NCI-H146 (cell line): ENCODE data around the gene RNF40.
"Not testable (repeated sequence)": the region's sequence is repeated elsewhere in the genome, so short reads cannot be mapped to it uniquely, and the experiment has no call there.

Experiments used
- DNase-seq: peaks from one replicate; lab custom pipeline; 2025; lab: John Stamatoyannopoulos, UW

Gene RNF40

GRCh38 chr16:30782486-30783279, 20.6 kb downstream of the RNF40 start:
- no peak for DNase-seq

GRCh38 chr16:30783280-30784109, 21.4 kb downstream of the RNF40 start:
- DNase-seq, result no peak

- no peak for DNase-seq
These were observed 22.1 kb downstream of the RNF40 start for GRCh38 chr16:30784215-30784614.

GRCh38 chr16:30785126-30786106, 23.3 kb downstream of the RNF40 start:
- DNase-seq, result no peak

GRCh38 chr16:30786115-30786935, 24.2 kb downstream of the RNF40 start:
- DNase-seq, result peak; percentile 40

GRCh38 chr16:30786936-30787612, 25.0 kb downstream of the RNF40 start, which contains the start of gene ZNF629:
Gene ZNF629, minus strand, starts transcription at chr16:30787205. Its CDS starts 2,723 bp downstream, at chr16:30784482.
- DNase-seq, result peak; percentile 84

- no peak for DNase-seq
These were observed 25.7 kb downstream of the RNF40 start for GRCh38 chr16:30787613-30788378.

GRCh38 chr16:30793508-30794069, 31.5 kb downstream of the RNF40 start:
- DNase-seq, result peak; percentile 18

- no peak for DNase-seq
These were observed 32.5 kb downstream of the RNF40 start for GRCh38 chr16:30794634-30795033.

- DNase-seq, result no peak
These were observed 35.7 kb downstream of the RNF40 start for GRCh38 chr16:30797670-30798309.

- no peak for DNase-seq
These were observed 40.8 kb downstream of the RNF40 start for GRCh38 chr16:30802936-30803335.

- no peak for DNase-seq
These were observed 42.9 kb downstream of the RNF40 start for GRCh38 chr16:30805056-30805369.

GRCh38 chr16:30805370-30806169, 43.4 kb downstream of the RNF40 start:
- peak; percentile 91 for DNase-seq

GRCh38 chr16:30808146-30808545, 46.0 kb downstream of the RNF40 start:
- DNase-seq, result no peak

- DNase-seq, result not testable (repeated sequence)
These were observed 46.8 kb downstream of the RNF40 start for GRCh38 chr16:30808890-30809426.

- not testable (repeated sequence) for DNase-seq
These were observed 47.6 kb downstream of the RNF40 start for GRCh38 chr16:30809675-30810074.

- DNase-seq, result no peak
These were observed 51.7 kb downstream of the RNF40 start for GRCh38 chr16:30813821-30814189.

- DNase-seq, result no peak
These were observed 54.6 kb downstream of the RNF40 start for GRCh38 chr16:30816769-30817168.
